ENCODE data around the gene USP46.

Gene USP46

GRCh38 chr4:52617336-52618020, 41.6 kb downstream of the USP46 start:
- DNase-seq, result no peak

- no peak for DNase-seq
These were observed 44.9 kb downstream of the USP46 start for GRCh38 chr4:52614241-52614640.

- no peak for DNase-seq
These were observed 46.8 kb downstream of the USP46 start for GRCh38 chr4:52612341-52612740.

- DNase-seq, result no peak
These were observed 48.0 kb downstream of the USP46 start for GRCh38 chr4:52611030-52611555.

GRCh38 chr4:52606726-52607125, 52.4 kb downstream of the USP46 start:
- no peak for DNase-seq

GRCh38 chr4:52606040-52606439, 53.1 kb downstream of the USP46 start:
- no peak for DNase-seq

- peak; percentile 22 for DNase-seq
These were observed 54.9 kb downstream of the USP46 start for GRCh38 chr4:52604215-52604614.

GRCh38 chr4:52600275-52600674, 58.8 kb downstream of the USP46 start:
- no peak for DNase-seq

GRCh38 chr4:52595001-52595400, 64.1 kb downstream of the USP46 start:
- peak; percentile 2 for DNase-seq

- no peak for DNase-seq
These were observed 66.8 kb downstream of the USP46 start for GRCh38 chr4:52592287-52592686.

- no peak for DNase-seq
These were observed 70.1 kb downstream of the USP46 start for GRCh38 chr4:52588771-52589591.

- DNase-seq, result peak; percentile 17
These were observed 71.0 kb downstream of the USP46 start for GRCh38 chr4:52588097-52588496.

GRCh38 chr4:52586069-52586468, 73.0 kb downstream of the USP46 start:
- no peak for DNase-seq

- DNase-seq, result no peak
These were observed 73.7 kb downstream of the USP46 start for GRCh38 chr4:52585379-52585778.

- DNase-seq, result no peak
These were observed 79.4 kb downstream of the USP46 start for GRCh38 chr4:52579602-52580272.

GRCh38 chr4:52578951-52579350, 80.2 kb downstream of the USP46 start:
- DNase-seq, result no peak

GRCh38 chr4:52577624-52577962, 81.5 kb downstream of the USP46 start:
- DNase-seq, result no peak

- peak; percentile 50 for DNase-seq
These were observed 82.0 kb downstream of the USP46 start for GRCh38 chr4:52576961-52577623.

- no peak for DNase-seq
These were observed 82.8 kb downstream of the USP46 start for GRCh38 chr4:52576326-52576725.

GRCh38 chr4:52575406-52575805, 83.7 kb downstream of the USP46 start:
- DNase-seq, result no peak

GRCh38 chr4:52574036-52574435, 85.1 kb downstream of the USP46 start:
- DNase-seq, result no peak

GRCh38 chr4:52573551-52573950, 85.5 kb downstream of the USP46 start:
- DNase-seq, result no peak

GRCh38 chr4:52572936-52573485, 86.1 kb downstream of the USP46 start:
- no peak for DNase-seq

All from DMS53 (cell line).